SK-MEL-5 (cell line): ENCODE results near the gene SEC63. TPM values are rescaled to one million over a fixed set of nuclear protein-coding genes. Genes with fewer than 3 reads are reported as not detected.

Source experiments
- DNase-seq: peaks from one replicate; pipeline ENCODE4 v3.0.0-alpha.2; 2016; ENCODE audit warnings: low read depth, low spot score
- in situ Hi-C: cut with HindIII; loops from 2 replicates; pipeline ENCODE4 v1.10.0; 2016; ENCODE audit warnings: low sequenced_read_pairs, high pct_unique_total_duplicates, low pct_unique_long_range_greater_than_20kb
- total RNA-seq: library from RNA; depleted of rRNA; stranded (reverse); fragments of >200 nt; shearing (Covaris generic); gene quantifications from 2 replicates; pipeline ENCODE4 v1.2.3, GENCODE V29; 2014

The SEC63 gene
- total RNA-seq, 1 experiment from 2014 or later, result 16.0 TPM

DNA sequence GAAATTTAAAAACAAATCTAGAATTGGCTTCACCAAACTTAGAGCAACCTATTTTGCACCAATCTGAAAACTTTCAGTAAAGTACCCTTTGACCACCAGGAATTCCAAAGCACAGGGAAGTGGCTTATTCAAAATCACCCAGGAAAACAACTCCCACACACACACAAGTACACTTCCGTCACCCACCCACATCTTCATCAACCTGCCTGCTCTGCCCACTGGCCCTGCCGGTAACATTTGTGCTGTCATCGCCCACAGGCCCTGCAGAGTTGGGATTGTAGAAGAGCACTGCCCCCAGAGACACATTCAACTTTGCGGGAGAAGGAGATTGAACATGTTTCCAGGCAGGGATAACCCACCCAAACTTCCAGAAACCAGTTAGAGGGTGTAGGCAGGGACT lies 114.6 kb downstream of the SEC63 start:
- in situ Hi-C loops, result no loop called here
- no peak for DNase-seq

DNA sequence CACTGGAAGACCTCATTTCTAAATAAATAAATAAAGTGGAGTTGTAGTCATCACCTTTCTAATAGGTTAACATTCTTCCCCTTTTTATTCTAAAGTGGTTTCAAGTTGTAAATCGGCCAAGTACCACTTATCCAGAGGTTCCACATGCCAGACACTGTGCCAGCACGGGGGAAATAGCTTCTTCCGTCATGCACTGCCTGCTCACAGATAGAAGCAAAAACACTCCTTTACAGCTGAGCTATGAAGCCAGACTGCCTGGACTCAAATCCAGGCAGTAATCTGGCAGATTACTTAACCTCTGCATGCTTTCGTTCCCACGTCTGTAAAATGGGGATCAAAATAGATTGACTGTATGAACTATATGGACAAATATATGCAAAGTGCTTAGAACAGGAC lies 116.7 kb downstream of the SEC63 start:
- no peak for DNase-seq
- in situ Hi-C loops, result no loop called here

DNA sequence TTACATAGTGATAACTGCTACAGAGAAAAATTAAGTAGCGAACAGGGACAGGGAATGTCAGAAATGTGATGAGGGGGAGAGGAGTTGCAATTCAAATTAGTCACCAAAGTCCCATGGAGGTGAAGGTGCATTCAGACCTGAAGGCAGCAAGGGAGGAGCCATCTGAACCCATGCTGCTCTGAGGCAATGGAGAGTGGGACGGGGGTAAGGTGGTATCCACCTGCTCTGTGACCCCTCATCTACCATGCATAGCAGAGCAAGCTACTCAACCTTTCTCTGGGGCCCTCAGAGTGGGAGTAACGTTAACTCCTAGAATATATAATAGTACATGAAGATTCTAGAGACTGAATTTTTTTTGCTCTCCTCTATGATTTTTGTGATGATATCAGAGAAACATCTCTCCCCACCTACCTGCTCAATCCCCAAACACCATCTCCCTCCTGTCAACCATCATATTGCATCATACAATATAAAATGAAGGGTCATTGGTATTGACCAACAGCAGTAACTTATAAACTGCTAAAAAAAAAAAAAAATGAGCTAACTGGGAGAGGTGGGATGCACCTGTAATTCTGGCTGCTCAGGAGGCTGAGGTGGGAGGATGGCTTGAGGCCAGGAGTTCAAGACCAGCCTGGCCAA lies 117.3 kb downstream of the SEC63 start:
- DNase-seq, result no peak
- in situ Hi-C loops, result no loop called here

DNA sequence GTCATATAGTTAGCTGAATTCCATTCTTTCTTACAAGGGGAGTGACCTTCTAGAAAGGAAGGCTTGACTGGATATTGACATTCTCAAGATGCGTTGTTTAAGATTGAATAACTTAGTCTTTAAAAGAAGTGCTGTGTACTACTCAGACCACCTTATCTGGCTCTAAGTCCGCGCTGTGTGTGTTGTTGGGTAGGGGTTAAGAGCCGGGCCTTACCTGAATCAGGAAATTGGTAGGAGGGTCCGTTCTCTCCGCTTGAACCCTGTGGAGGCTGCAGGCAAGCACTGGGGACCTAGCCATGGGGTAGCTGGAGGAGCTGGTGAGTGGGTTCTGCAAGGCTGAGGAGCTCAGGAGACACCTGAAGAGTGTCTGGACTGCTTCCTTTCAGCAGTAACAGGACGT lies 124.9 kb downstream of the SEC63 start:
- DNase-seq, result no peak
- in situ Hi-C loops, result no loop called here

DNA sequence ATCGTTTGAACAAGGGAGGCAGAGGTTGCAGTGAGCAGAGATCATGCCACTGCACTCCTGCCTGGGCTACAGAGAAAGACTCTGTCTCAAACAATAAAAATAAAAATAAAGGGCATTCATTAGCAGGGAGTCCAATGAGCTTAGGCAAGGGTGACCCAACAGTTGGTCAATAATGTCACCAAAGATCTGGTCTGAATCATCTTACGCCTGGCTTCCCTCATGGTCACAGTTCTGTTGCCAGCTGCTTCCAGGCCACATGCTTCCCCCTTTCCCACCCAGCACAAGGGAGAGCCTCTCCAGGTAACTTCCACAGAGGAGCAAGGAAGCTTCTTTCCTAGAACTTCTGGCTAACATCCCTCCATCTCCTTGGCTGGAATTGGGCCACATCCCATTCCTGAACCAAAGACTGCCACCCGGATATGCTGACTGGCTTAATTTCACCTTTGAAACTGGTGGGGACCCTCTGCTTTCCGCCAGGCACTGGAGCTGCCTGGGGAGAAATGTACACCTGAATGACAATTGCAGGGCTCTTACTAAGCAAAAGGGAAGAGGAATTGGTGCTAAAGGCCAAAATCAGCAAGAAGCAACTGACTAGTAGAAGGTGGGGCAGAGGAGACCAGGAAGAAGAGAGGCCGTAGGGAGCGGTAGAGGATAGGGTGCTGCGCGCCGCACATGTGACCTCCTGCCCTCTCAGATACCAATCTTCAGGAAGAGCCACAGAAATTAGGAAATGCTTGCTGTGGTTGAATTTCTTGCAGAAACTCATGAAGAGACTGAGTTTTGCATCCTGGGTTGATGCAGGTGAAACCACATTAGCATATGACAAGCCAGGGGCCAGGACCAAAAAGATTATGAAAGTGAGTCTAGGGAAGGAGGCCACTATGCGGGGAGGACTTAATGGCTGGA lies 125.6 kb downstream of the SEC63 start:
- no peak for DNase-seq
- in situ Hi-C loops, result no loop called here

DNA sequence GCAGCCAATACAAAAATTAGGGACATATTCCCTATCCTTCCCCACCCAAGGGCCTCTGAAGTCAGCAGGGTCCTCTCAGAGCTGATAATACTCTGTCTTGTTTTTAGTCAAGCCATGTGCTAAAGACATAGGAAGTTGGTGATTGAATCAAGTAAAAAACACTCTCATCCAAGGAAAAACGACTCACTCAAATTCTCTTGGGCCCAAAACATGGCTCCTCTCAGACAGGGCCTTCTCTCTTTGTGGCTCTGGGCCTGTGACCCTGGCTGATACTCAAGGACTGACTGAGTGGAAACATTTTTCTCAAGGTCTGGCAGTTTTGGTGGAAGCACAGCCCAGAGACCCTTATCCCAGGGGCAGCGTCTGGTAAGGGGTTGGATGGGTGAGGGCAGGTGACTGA lies 127.9 kb downstream of the SEC63 start:
- in situ Hi-C loops, result no loop called here
- DNase-seq, result no peak

DNA sequence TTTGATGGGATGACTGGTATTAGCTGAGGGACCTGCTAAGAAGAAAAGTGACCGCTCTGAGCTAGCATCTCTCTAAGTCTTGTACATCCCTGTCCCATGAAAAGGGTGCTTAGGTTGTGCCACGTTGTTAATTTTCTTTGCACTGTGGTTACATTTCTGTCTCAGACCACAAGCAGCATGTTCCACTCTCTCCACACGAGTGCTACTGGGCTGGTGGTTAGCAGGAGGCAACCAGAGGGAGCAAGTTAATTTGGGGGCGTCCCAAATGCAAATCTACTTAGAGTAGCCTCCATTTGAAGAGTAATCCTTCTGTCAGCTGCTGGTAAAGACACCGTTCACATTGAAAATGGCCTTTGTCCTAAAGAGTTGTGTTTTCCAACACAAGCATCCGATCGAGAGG lies 130.5 kb downstream of the SEC63 start:
- in situ Hi-C loops, result no loop called here
- no peak for DNase-seq

DNA sequence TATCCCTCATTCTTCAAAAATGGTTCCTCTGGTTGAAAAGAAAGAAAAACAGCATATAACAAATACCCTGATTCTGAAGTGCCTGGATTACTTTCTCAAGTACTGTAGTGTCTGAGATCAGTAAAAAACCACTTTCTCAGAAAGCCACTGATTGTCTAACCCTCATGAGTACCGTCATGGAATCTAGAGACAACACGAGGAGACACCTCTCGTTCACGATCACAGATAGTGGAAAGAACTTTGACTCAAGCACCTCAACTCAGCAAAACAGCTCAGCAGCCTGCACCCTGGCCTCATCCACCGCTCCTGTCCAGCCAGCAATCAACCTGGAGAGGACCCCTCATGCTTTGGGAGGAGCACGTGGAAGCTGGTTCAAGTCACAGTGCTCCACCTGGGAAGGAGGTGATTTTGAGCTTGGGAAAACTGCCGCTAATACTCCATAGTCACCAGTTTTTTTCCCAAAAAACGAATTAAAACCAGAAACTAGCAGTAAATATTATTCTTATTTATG lies 134.9 kb downstream of the SEC63 start:
- in situ Hi-C loops, result no loop called here

DNA sequence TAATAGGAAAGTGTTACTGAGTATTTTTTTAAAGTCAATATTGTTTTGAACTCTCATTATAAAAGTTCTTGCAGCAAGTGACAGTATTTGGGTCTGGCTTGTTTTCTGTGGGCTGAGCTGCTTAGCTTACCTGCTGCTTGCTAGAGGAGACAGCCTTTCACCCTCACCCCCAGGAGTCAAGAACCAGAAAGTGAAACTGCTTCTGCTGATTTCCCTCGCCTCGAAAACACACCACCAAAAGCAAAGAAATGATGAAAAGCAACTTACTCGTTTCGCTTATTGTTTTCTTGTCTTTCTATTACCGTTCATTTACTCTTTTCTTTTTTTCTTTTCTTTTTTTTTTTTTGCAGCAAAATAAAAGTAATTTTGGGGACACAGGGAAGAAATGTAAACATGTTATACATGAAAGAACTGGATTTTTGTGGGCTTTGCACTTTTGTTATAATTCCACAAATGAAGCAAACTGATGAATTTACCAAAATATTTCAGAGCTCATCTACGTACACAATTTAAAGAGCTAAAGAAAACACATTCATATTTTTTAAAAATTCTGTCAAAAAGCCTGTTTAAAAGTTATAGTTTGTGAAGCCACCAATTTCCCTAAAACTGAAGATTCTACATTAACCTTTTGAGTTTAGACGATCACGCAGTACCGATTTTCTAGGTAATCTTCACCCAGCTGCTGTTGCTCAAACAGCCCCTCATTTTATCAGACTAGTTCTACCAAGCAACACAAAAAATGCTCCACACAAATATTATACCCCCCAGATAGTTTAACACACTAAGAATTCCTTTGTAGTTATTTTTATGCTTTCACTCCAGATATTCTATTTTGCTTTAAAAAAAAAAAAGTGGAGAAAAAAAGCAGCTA lies 135.6 kb downstream of the SEC63 start:
- in situ Hi-C loops, result no loop called here
- DNase-seq, result no peak

More for the DNA sequence above, 134.9 kb downstream of the SEC63 start:
- no peak for DNase-seq

DNA sequence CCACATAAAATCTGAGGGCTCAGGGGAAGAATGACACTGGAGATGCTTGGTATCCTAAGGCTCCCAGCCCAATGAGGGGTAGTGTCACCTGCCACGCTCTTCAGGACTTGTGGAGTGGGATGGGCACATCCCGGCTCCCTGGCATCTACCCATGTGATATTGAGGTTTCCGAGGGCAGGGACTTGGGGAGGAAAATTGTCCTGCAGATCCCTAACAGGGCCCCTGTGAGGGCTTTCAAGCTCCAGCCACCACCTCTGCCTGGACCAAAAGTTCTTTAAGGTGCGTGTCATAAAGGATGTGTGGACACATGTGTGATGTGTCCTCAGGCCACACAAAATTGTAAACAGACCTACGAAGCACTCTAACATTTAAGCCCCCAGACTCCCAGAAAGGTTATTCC lies 136.4 kb downstream of the SEC63 start:
- in situ Hi-C loops, result no loop called here
- DNase-seq, result no peak

DNA sequence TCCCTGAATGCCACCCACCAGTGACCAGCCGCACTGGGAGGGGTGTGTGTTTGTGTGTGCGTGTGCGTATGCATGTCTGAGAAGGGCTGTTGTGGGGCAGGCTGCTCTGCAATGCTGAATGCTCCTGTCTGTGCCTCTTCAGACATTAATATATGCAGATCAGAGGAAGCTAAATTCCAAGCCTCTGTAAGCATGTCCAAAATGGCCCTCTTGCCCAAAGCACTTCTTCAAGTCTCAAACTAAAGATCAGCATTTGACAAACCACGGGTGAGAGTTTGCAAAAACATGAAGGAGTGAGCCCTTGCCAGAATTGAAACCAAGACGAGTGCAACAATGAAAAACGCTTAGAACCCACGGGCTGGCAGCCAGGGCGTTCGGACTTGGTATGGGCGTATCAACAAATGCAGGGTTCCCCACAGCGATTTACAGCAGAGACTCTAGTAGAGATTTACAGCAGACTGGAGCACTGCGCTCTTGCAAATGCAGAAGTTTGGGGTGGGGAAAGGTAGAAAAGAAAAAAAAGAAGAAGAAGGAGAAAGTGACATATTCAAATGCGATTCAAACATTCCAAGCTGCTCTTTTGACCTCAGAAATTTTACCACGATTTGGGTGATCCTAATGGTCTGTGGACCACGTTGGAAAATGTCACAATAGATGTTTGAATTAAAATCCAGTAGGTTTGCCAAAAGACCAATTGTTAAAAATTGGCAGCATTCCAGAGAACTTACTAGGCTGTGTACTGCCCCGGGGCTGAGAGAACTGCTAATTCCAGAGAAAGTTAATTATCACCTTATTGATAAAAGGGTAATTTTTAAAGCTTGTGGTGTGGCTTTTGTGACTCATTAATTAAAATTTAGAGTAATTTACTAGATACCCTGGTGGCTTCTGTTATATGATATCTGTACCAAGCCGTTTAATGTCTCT lies 137.4 kb downstream of the SEC63 start:
- in situ Hi-C loops, result no loop called here
- peak; percentile 10 for DNase-seq

DNA sequence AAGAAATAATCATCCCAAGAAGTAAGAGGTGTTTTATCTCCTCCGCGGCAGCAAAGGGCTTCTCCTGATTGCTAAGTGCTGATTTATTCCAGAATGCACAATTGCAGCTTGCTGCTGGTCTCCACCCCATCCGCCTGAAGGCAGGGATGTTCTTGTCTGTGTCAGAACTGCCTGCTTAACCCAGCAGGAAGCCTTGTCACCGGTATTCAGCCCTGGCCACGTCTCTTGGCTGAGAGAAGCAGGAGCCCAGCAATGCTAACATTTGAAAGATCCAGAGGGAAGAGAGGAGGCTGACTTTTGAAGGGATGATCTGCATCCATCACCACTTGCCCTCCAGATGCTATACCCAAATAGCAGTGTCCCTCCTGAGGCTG lies 138.1 kb downstream of the SEC63 start:
- DNase-seq, result no peak
- in situ Hi-C loops, result no loop called here

DNA sequence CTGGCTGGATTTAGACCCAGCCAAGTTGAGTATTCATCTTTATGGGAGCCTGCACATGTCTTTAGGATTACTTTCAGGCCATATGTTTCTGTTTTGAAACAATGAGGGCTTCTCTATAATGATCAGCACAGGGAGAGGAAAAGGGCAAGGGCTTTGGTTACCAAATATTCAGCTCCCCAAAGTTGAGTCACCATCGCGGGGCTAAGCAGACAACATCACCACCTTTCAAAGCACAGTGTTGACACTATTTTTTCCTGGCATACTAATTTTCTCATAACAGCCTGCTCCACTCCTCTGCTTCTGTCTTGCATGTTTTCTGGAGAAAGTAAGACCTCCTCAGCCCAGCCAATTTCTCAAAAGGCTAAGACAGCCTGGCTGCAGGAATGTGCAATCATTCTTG lies 138.8 kb downstream of the SEC63 start:
- DNase-seq, result no peak
- in situ Hi-C loops, result no loop called here

DNA sequence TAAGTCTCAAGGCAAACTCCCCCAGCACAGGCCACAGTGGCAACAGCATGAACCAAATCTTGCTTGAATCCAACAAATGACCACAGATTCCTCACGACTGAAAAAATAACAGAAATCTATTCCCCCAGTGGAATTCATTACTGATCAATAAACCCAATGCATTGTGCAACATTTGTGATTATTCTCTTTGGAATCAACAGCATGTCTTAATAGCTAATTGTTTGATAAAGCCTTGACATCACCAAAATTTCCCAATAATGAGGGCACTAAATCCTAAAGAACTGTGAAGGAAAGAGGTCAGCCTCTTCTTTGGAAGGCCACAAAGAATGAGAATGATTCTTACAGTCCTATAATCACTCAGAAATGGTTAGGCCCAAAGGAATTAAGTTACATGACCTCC lies 139.7 kb downstream of the SEC63 start:
- in situ Hi-C loops, result no loop called here
- no peak for DNase-seq

DNA sequence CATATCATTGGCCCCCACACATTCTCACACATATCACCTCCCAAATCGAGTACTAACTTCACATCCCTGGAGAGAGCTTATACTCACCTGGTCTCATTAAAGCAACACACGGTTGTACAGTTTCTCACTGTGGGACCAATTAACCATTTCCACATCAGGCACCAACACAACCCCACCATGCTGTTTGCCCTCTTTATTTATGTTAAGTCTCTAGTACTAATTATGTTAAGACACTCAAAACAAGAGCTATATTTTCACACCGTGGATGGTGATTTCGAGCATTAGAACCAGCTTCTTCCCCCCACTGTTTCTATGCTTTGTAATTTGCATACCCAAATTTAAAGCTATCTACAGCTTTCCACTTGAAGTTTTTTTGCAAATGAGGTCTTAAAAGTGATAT lies 140.2 kb downstream of the SEC63 start:
- in situ Hi-C loops, result no loop called here
- DNase-seq, result no peak
